AG09319 (cell line): ENCODE results near the gene AFAP1.

Experiments
- DNase-seq: peaks from one replicate; pipeline ENCODE4 v3.0.0-alpha.2; 2010; ENCODE audit warnings: low read depth; ENCODE audit errors: extremely low read depth
- CTCF ChIP-seq: IDR thresholded peaks from 2 replicates; pipeline ENCODE4 v1.5.1; 2011; ENCODE audit warnings: low read depth, mild to moderate bottlenecking, inconsistent platforms, low read length, moderate library complexity

The AFAP1 gene

GRCh38 chr4:7799736-7800135, 139.9 kb downstream of the AFAP1 start:
- no peak for DNase-seq

GRCh38 chr4:7799306-7799705, 140.4 kb downstream of the AFAP1 start:
- TF ChIP-seq CTCF: no peak
- DNase-seq: no peak

More at GRCh38 chr4:7799736-7800135, 139.9 kb downstream of the AFAP1 start:
- no peak for TF ChIP-seq CTCF

- DNase-seq: no peak
- no peak for TF ChIP-seq CTCF
Measured at GRCh38 chr4:7798178-7798995, 141.3 kb downstream of the AFAP1 start.

GRCh38 chr4:7797330-7797729, 142.3 kb downstream of the AFAP1 start:
- DNase-seq: no peak
- TF ChIP-seq CTCF: no peak

GRCh38 chr4:7795983-7796382, 143.7 kb downstream of the AFAP1 start:
- no peak for TF ChIP-seq CTCF
- no peak for DNase-seq

- no peak for TF ChIP-seq CTCF
- DNase-seq: no peak
Measured at GRCh38 chr4:7793186-7793585, 146.5 kb downstream of the AFAP1 start.

GRCh38 chr4:7792616-7793015, 147.0 kb downstream of the AFAP1 start:
- no peak for DNase-seq
- no peak for TF ChIP-seq CTCF
